ENCODE results near the gene APMAP.

The APMAP gene

GRCh38 chr20:24964506-24964840 lies 28.1 kb downstream of the APMAP start:
- DNase-seq, result no peak

- DNase-seq, result no peak
Observed at GRCh38 chr20:24963672-24964505, 28.7 kb downstream of the APMAP start.

GRCh38 chr20:24962510-24962909 lies 30.0 kb downstream of the APMAP start:
- DNase-seq, result no peak

GRCh38 chr20:24962182-24962492 lies 30.4 kb downstream of the APMAP start:
- no peak for DNase-seq

GRCh38 chr20:24961384-24962181 lies 31.0 kb downstream of the APMAP start:
- DNase-seq, result no peak

- no peak for DNase-seq
Observed at GRCh38 chr20:24960861-24961260, 31.7 kb downstream of the APMAP start.

GRCh38 chr20:24960302-24960801 lies 32.2 kb downstream of the APMAP start:
- DNase-seq, result no peak

GRCh38 chr20:24959591-24960301 lies 32.8 kb downstream of the APMAP start:
- DNase-seq, result no peak

GRCh38 chr20:24958506-24959385 lies 33.8 kb downstream of the APMAP start:
- no peak for DNase-seq

- DNase-seq, result no peak
Observed at GRCh38 chr20:24957326-24958016, 35.1 kb downstream of the APMAP start.

GRCh38 chr20:24956001-24956841 lies 36.3 kb downstream of the APMAP start:
- no peak for DNase-seq

- peak; percentile 17 for DNase-seq
Observed at GRCh38 chr20:24955045-24955444, 37.5 kb downstream of the APMAP start.

GRCh38 chr20:24954566-24954965 lies 38.0 kb downstream of the APMAP start:
- DNase-seq, result no peak

- DNase-seq, result no peak
Observed at GRCh38 chr20:24954151-24954550, 38.4 kb downstream of the APMAP start.

GRCh38 chr20:24953621-24954133 lies 38.9 kb downstream of the APMAP start:
- no peak for DNase-seq

GRCh38 chr20:24953209-24953575 lies 39.4 kb downstream of the APMAP start:
- no peak for DNase-seq

GRCh38 chr20:24952376-24953208 lies 40.0 kb downstream of the APMAP start:
- DNase-seq, result no peak

GRCh38 chr20:24951536-24952083 lies 40.9 kb downstream of the APMAP start:
- DNase-seq, result no peak

- no peak for DNase-seq
Observed at GRCh38 chr20:24950836-24951525, 41.6 kb downstream of the APMAP start.
